Kidney glomerular epithelial cell (primary cell): ENCODE data around the gene CDC42EP3.

Experiments
- DNase-seq: peaks from one replicate; lab custom pipeline; 2025; lab: John Stamatoyannopoulos, UW

Gene CDC42EP3

DNA sequence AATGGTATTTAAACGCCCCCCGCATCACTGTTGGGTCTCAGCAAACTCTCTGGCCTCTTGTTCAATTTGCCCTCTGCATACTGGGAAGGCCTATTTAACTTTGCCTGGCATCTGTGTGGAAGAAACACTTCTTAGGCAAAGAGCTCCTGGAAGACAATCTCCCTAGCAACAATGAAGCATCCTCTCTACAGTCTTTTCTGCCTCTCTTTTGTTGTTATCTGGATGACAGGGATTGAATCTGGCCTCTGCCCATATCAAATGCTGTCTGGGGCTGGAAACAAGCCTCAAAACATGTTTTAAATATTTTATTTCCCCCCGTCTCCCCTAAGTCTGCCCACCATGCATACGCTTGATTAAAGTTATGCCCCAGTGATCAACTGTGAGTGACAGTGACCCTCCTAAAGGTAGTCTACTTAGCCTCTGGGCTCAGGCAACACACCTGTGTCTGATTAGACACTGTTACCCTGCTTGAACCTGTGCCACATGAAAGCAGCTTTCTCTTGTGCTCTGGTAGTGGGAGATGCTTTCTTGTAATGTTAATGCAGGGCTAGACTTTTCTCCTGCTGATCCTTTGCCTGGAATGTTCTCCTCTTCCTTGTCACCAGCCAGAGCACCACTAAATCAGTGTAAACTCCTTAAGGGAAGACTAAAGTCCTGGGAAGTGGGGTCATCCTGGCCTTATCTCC is 34.9 kb downstream of the CDC42EP3 start:
- no peak for DNase-seq

DNA sequence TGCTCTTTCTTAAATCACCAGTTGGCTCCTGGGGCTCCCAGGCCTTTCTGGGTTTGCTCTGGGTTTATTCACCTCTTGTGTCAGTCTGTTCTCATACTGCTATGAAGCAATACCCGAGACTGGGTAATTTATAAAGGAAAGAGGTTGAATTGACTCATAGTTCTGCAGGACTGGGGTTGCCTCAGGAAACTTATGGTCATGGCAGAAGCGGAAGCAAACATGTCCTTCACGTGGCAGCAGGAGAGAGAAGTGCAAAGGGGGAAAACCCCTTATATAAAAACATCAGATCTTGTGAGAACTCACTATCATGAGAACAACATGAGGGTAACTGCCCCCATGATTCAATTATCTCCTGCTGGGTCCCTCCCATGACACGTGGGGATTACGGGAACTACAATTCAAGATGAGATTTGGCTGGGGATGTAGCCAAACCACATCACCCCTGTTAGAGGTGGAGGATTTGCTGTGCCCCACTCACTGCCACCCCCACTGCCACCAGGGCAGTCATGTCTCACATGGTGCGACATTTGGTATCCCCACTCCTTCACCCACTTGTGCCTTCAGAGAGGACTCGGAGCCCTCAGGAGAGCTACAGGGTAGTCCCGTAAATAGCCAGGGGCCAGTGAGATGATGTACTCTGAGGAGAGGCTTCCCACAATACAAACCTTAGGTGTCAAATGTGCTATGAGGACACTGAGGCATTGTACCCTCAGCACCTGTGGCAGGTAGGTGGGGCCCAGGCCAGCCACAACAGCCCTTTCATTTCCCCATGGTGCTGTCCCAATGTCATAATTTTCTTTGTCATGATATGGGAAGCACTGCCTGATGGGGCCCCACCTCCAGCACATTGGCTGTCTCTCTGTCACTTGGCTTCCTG is 35.7 kb downstream of the CDC42EP3 start:
- no peak for DNase-seq

DNA sequence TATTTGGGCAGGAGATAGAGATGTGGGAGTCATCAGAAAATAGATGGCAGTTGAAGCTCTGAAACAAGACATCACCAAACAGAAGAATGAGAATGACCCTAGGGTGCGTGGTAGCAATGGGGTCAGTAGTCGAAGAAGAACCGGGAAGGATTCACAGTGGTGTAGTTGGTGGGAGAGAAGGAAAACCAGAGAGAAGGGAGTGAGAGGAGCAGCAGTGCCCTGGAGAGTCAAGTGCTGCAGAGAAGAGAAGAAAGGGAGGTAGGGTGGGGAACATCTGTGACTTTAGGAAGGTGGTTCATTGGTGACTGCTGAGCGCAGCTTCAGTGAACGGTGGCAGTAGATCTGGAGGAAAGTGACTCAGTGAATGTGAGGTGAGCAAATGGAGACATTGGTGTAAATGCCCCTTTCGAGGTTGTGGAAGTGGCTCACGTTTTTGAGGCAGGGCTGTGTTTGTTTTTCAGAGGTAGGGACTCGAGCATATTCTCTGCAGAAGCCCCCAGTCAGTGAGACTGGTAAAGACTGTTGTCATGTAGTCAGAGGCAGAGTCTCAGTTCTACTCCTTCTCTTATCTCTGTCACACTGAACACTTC is 36.4 kb downstream of the CDC42EP3 start:
- DNase-seq: no peak

DNA sequence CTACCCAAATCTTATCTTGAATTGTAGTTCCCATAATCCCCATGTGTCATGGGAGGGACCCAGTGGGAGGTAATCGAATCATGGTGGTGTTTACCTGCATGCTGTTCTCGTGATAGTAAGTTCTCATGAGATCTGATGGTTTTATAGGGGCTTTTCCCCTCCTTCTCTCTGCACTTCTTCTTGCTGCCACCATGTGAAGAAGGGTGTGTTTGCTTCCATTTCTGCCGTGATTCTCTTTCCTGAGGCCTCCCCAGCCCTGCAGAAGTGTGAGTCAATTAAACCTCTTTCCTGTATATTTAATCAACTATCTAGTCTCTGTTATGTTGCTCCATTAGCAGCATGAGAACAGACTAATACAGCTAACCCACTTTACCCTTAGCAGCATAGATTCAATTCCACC is 37.6 kb downstream of the CDC42EP3 start:
- no peak for DNase-seq

DNA sequence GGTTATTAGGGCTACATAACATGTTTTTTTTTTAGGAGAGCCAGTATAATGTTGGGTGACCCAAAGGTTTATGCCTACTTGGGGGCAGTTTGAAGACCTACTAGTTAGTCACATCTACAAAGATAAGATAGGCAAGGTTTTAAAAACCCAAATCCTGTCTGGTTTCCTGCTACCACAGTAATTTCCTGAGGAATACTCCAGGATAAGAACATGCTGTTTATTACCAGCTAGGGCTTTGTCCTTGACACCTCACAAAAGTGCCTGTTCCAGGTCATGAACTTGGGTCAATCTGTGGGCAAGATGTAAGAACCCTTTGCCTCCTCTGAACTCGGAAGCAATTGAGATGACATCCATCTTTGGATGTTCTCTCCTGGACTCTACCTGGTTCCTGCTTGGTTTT is 38.2 kb downstream of the CDC42EP3 start:
- no peak for DNase-seq

DNA sequence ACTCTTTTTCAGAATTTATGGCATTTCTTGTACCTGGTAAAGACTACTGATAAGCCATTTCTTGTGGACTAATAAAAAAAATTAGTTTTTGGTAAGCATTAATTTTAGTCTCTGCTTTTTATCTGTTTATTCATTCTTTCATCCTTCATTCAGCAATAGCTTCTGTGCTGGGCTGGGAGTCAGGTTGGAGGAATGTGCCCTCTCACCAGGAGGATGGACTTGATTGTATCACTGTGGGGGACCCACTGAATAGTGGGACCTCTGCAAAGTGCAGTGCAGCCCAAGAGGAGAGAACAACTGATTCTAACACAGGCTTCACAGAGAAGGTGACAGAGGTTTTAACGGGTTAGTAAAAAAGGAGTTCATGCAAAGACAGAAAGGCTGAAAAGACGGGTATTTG is 39.1 kb downstream of the CDC42EP3 start:
- DNase-seq: no peak

DNA sequence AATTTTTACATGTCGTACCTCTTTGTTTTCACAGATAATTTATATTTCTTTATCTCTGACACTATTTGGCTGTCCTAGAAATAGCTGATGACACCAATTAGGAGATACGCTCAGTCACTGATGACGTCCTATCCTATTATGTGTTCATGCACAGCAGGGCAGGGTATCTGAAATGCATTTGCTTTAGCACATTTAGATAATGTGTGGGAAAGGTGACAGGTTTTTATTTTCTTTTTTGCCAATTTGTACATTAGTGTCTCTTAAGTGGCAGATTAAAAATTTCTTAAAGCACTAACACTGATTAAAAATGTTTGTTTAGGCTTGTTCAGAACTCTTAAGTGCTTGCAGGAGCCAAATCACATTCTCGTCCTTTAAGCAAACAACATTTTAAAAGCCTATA is 39.7 kb downstream of the CDC42EP3 start:
- DNase-seq: no peak

DNA sequence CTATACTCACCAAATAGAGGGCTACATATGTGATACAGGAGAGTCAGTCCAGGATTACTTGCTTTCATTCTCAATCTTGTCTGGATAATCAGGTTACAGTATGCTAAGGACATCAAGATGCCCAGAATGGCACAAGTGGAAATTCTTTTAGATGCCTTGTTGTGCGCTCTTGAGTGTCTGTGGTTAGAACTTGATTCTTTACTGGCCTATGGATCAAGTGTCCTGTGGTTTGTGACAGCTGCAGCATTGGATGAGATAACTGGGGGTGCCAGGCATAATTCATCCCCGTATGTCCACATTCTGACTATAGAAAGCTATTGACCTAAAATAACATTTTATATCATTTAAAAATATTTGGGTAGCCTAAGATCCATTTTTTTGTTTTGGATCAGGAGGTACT is 40.1 kb downstream of the CDC42EP3 start:
- DNase-seq: no peak

DNA sequence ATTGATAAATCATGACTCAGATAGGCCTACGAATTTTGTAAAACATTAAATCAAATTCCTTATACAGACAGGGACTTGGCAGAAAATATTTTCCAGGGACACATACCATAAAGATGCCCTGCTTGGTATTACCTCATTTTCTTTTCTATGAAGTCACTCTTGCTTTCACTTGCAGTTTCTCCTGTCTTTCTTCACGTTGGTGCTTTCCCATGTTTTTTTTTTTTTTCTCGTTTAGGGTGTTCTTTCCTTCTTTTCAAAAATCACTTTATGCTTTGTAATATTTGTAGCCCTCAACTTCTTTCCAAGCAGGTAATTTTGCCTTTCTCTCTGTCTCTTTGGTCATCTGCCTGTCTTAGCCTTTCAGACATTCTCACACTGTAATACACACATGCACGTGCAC is 40.7 kb downstream of the CDC42EP3 start:
- no peak for DNase-seq

DNA sequence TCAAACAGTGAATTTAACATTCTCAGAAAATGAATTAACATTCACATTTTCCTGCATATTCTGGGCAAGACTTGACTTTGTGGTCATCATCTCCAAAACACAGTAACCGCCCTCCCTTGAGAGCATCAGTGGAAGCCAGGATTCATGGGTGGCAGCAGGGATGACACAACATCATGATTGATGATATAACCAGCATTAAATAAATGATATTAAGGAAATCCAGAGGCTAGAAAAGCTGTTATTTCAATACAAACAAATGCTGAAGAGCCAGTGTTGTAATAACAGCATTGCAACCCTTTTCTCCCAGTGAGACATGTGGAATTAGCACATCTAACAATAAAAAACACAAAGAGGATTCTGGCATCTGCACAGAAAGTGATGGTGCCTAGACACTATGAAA is 41.1 kb downstream of the CDC42EP3 start:
- DNase-seq: no peak

DNA sequence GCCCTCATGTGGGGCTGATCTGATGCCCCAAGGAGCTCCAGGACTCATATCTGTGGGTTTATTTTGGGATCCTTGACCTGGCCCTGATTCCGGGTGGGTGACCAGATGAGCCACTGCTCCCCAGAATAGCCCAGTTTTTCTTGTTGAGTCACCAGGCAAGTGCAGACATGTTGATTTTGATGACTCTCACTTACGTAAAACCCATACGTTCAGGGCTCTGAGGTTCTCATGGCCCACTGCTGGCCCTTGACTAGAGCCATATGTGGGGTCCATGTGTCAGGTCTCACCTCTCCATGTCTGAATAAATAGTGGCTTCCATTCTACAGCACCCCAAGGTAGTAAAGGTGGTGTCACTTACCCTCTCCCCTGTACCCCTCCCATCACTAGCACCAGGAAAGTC is 41.9 kb downstream of the CDC42EP3 start:
- no peak for DNase-seq

DNA sequence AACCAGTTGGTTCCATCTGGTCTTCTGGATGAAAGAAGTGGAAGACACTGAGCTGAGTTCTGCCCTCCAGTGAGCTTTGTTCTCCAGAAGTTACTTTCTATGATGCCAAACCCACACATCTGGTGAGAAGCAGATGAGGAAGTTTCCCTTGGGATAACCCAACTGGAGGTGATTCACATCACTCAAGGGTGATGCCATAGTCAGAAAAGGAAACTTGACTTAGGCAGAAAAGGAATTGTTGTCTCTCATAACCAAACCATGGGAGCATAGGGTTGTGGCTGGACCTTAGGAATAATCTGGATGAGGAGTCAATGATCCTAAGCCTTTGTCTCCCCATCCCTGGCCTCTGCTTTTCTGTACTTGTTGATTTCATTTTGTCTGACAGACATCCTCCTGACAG is 43.7 kb downstream of the CDC42EP3 start:
- no peak for DNase-seq

DNA sequence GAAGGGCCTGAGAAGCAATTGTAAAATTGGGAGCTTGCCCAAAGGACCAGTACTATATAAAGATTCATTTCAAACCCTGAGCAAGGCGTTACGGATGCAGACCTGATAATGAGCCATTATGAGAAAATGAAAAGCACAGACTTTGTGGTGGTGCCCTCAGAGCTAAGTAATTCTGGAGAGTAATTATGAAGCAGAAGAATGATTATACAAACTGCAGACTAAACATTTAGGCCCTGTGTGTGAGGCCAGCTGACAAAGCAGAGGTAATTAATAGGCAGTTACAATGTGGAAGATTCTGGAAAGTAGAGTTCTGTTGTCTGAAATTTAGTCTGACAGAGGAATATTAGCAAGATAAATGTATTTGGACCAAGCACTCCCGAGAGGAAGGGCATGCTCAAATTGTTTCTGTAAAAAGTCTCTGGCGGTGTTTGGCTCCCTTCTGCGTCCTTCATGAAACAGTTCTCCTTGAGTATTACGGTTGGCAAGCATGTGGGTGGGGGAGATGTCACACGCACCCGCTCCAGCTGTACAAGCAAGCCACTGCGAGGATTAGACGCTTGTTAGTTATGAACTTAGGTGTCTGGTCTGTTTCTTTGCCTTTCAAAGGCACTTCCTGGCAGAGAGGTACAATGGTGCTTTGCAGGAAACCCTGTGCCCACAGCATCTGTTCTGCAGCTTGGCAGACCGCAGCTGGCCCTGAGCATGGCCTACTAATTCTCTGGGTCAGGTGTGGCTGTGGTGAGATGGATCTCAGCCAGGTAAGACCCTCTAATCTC is 45.5 kb downstream of the CDC42EP3 start:
- DNase-seq: no peak

DNA sequence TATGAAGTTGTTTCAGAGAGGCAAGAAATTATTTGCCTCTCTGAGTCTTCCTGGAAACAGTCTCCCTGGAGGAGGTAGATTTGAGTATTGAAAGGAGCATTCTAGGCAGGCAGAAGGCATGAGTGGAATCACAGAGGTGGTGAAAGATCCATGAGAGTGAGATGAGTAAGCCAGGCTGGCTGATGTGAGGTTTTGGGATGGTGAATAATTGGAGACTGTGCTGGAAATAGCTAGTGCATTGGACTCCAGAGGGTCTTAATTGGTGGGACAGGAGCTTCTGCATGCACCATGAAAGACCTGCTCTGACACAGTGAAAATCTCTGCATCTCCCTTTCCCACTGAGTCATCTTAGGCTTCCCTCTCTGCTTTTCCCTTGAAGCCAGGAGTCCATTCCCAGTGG is 46.3 kb downstream of the CDC42EP3 start:
- peak; percentile 44 for DNase-seq

DNA sequence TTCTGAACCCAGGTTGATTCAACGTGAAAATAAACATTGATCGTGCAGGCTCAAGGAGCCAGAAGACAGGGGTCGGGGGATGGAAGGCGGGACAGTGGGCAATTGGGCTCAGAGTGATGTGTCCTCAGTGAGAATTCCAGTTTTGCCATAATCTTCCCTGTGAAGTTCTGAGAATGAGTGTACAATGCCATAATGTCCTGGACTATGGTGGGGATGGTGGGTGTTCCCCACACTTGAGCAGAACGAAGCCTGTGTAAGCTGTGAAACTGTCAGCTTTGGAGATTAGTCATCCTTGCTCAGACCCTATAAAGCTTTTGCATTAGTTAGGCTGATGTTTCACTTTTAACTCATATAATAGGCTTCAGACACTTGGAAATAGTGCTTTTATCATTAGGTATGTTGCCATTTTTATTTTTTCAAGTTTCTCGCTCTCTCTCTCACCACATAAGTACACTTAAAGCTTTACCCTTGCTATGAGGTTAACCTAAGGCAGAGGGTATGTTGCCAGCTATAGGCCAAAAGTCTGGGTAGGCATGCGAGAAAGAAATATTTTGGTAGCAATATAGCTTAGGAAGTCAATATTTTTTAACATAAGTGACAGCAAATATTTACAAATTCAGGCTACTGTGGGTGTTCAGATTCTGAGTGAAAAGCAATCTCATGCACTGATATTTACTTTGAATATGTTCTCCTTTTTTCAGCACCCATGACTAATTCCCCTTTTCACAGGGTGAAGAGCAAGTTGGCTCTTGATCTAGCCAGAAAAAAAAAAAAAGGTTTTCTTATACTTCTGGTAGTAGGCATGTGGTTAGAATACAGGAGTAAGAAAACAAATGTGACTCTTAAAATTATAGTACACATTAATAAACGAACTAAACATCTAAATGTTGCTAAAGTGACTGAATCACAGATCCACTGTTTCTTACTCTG is 47.2 kb downstream of the CDC42EP3 start:
- DNase-seq: no peak

DNA sequence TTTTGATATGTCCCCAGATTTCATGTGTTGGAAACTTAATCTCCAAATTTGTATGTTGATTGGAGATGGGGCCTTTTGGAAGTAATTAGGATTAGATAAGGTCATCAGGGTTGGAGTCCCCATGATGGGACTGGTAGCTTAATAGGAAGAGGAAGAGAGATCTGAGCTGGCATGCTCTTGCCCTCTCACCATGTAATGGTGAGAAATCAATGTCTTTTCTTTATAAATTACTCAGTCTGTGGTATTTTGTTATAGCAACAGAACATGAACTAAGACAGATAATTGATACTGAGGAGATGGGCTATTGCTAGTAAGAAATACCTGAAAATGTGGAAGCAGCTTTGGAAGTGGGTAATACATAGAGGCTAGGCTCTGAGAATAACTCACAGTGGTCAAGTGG is 48.0 kb downstream of the CDC42EP3 start:
- DNase-seq: no peak

DNA sequence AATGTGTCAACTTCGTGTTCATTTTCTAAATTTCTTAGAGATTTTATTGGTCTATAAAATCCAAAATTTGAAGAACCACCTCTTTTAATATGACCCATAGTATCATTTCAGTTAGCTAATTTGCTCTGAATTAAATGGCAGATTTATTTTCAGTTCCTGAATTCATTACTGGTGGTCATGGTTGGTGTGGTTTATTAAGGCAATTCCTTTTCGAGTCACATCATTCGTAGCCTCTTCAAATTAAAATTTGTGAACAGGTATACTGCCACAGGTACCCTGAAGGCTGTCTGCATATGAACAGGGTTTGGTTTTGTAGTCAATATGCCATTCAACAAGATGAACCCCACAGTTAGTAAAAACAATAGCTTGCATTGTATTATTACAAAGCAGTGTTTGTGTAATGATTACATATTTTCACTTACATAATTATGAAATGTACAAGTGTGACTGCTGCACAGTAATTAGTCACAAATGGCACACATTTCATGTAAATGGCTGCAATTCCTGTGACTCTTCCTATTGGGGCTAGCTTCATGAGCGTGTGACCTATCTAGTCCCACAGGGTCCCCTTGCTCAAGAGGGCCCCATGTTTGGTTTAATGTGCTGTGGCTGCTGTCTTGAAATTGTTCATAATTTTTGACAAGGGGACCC is 48.9 kb downstream of the CDC42EP3 start:
- DNase-seq: no peak

DNA sequence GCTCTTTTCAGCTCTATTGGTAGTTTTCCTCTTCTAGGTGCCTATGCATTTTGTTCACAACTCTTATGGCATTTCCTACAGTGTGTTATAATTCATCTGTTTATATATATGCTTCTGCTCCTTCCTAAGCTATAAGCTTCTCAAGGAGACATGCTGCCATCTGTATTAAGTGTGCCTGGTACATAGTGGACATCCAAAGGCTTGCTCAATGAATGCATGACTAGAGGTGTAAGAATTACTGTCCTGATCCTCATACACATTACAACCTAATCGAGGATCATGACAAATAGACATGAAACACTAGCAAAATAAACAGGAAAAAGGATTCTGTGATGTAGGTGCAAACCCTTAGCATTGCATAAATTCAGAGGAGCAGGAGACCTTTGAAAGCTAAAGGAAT is 50.2 kb downstream of the CDC42EP3 start:
- DNase-seq: no peak

DNA sequence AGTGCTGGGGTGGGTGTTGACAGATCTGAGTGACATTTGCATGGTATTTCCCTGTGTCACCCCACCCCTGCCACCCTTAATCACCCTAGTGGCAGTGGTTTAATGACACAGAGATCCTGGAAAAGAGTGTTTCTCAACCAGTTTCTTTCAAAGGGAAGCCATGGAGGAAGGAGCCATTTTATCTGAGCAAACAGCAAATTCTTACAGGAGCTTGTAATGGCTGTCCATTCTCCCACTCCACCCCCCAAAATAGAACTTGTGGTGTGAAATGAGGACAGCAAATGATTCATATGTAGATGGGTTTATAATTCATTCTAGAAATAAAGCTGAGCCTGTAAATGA is 51.5 kb downstream of the CDC42EP3 start:
- DNase-seq: no peak

DNA sequence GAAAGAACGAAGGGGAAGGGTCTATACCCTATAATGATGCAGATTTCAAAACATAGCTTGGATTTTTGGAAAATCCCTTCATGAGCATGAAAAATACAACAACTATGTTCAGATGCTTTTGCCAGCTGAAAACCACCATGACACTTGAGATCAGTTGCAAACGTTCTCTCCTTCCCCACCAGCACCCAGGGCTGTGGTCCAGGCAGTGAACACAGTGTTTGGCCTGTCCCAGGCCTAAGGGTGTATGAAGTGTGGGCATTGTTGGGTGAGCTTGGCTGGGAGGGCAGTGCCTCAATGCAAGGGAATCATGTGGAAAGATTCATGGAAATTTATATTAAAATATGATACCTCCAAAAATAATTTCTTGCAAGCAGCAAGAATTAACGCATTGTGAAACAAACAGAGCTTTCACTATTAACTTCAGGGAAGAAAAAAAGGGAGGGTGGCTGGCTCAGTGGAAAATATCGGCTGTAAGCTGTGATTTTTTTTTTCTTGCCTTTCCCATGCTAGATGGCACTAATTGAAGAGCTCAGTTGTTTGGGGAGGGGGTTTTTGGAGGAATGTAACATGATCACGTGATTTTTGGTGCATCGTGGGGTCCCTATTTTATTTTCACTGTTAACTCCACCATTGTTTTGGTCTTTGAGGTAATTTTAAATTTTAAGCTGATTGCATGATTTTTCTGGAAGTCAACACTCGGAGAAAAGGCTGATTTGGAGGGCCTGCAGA is 52.0 kb downstream of the CDC42EP3 start:
- no peak for DNase-seq
